GM18508 (cell line): ENCODE measurements around the gene GOLGA6D.
"Not testable (repeated sequence)": the region's sequence is repeated elsewhere in the genome, so short reads cannot be mapped to it uniquely, and the experiment has no call there.

Experiments used
- ATAC-seq: cut with Tn5 transposase; IDR thresholded peaks from one replicate; pipeline ENCODE4 v1.9.1; 2021; ENCODE audit warnings: moderate number of reproducible peaks; ENCODE audit not compliant: insufficient read depth, unreplicated experiment

The GOLGA6D gene

DNA sequence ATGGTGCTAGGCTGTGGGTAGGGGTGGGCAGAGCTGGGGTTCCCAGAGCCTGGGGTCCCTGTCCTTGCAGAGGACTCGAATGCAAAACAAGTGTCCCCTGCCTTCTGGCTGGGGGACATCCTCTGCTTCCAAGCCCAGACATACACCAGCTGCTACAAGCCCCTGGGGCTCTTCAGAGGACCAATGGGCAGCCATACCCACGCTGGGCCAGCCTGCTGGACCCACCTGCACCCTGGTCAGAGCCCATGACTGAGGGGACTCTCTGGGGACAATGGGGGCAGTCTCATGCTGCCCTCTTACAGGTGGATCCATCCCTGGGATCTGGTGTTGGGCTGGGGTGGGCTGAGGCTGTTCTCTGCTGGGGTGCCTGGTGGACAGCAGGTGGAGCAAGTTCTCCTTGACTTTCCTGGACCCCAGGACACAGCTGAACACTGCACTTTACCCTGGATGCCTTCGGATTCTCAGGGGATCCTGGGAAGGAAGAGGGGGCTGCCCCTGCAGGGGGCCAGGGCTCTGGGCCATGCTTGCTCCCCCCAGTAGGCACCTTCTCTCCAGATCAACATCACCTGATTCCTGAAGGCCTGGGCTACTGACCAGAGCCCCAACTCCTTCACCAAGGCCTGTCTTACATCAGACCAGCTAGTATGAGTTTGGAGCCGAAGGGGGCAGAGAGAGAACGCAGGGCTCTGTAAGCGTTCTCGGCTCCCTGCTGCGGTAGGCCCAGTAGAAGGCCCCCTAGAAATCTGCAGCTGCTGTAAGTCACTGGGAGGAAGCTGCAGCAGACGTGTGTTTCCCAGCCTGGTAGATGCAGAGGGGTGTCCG is 46.1 kb downstream of the GOLGA6D start:
- ATAC-seq = no peak

DNA sequence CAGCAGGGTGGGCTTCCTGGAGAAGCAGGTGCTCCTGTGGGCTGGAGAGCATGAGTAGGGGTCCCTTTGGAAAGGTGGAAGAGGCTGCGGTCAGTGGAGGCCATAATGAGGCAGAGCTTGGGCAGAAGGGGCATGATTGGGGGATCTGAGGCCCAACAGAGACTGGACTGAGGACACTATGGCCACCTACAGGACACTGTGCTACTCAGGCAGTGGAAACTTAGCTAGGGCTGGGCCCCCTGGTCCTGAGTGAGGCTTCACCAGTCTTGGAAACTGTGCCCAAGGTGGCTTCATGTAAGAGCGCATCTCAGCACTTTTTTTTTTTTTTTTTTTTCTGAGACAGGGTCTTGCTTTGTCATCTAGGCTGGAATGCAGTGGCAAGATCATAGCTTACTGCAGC is 46.9 kb downstream of the GOLGA6D start:
- ATAC-seq = no peak

DNA sequence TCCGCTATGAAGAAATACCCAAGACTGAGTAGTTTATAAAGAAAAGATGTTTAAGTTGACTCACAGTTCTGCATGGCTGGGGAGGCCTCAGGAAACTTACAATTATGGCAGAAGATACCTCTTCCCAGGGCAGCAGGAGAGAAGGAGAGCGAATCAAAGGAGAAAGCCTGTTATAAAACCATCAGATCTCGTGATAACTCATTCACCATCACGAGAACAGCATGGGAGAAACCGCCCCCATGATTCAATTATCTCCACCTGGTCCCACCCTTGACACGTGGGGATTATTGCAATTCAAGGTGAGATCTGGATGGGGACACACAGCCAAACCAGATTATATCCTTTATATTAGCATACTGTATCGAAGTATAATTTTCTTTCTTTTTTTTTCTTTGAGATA is 49.5 kb downstream of the GOLGA6D start:
- not testable (repeated sequence) for ATAC-seq

DNA sequence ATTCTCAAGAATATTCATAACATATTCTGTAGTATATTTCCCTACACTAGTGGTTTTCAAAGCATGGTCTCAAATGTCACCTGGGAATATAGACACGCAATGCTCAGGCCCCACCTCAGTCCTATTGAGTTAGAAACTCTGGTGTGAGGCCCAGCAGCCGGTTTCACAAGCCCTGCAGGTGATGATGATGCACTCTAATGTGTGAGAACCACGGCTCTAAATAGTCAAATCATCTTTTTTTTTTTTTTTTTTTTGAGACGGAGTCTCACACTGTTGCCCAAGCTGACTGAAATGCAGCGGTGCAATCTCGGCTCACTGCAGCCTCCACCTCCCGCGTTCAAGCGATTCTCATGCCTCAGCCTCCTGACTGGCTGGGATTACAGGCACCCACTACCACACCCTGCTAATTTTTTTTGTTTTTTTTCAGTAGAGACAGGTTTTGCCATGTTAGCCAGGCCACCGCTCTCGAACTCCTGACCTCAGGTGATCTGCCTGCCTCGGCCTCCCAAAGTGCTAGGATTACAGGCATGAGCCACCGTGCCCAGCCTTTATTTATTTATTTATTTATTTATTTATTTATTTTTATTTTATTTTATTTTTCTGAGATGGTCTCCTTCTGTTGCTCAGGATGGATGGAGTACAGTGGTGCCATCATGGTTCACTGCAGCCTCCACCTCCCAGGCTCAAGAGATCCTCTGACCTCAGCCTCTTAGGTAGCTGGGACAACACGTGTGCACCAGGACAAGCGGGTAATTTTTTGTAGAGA is 51.2 kb downstream of the GOLGA6D start:
- not testable (repeated sequence) for ATAC-seq

DNA sequence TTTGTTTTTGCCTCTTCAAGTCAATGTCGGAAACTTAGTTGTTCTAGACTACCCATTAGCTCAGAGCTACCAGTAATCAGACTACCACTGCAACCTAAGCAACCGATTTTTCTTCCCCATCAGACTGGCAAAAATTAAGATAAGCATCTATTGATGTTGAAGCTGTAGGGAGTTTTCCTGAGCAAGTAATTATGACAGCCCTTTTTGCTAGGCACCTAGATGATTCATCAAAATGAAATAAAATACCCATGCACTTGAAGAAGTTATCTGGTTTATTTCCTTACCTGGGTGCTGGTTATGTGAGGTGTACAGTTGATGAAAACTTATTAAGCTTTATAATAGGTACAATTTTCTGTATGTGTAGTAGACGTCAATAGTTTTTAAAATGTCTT is 52.7 kb downstream of the GOLGA6D start:
- ATAC-seq = no peak

DNA sequence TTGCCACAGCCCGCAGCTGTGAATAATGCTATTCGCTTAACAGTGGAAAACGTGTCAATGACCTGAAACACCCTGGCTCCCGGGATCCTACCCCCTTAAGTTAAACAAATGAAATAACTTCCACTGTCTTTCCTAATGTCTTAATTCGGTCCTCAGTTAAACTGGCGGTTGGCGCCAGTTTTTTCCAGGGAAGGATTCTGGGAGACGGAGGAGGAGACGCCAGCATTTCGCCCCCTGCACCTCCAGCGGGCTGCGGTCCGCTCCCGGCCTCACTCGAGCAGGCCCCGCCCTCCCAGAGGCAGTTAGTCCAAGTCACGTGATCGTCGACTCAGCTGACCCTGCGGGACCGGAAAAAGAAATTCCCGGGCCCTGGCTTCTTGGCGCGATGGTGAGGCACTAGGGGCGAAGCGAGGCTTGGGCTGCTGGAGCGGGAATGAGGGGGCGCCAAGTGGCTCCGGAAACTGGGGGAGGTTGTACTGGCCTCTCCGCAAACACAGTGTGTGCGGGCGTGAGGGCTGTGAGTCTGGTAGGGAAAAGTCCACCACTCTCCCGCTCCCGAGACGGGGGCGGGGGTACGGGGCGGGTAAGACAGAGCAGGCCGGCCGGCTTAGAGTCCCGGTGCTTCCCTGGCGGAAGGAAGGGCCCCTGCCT is 53.2 kb downstream of the GOLGA6D start, which contains the start of gene COMMD4:
TSS of gene COMMD4 (plus strand) at position 359 of the 651 bp plus-strand sequence. CDS start at position 386, 27 bp downstream.
- no peak for ATAC-seq

DNA sequence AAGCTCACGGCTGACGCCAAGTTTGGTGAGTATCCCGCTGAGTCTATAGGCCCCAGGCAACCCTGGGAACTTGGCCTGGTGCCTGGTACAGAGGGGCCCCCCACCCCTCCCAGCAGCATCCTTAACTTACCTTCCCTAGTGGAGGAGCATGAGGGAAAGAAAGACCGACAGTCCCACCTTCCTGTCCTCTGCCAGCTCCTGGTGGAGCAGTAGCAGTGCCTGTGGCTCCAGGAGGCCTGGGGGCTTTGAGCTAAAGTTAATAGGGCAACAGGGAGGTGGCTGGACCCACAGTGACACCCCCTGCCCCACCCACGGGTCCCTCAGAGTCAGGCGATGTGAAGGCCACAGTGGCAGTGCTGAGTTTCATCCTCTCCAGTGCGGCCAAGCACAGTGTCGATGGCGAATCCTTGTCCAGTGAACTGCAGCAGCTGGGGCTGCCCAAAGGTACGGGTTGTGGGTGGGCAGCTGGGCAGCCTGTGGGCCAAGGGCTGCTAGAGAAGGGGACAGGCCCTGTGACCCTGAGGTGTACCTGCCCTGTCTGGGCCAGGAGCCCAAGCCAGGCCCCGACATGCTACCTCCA is 56.1 kb downstream of the GOLGA6D start:
- no peak for ATAC-seq

DNA sequence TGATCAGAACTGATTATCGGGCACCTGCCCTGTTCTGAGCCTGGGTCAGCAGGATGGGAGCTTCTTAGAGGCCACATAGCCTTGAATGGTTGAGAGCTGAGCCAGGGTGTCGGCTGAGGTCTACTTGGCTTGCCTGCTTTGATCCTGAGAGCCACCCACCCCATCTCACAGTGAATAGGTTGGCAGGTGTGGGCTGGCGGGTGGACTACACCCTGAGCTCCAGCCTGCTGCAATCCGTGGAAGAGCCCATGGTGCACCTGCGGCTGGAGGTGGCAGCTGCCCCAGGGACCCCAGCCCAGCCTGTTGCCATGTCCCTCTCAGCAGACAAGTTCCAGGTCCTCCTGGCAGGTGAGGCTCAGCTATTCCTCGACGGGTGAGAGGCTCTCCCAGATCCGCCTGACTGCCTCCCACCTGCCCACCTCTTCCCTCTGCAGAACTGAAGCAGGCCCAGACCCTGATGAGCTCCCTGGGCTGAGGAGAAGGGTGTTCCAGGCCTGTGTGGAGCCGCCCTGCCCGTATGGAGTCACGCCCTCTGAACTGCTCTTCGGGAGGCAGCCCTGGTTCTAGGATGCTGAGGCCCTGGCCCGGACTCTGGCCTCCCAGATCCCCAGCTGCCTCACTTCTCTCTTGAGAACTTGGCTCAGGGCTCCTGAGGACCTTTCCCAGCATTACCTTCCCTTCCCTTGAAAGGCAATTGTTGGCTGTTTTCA is 57.1 kb downstream of the GOLGA6D start:
- no peak for ATAC-seq

DNA sequence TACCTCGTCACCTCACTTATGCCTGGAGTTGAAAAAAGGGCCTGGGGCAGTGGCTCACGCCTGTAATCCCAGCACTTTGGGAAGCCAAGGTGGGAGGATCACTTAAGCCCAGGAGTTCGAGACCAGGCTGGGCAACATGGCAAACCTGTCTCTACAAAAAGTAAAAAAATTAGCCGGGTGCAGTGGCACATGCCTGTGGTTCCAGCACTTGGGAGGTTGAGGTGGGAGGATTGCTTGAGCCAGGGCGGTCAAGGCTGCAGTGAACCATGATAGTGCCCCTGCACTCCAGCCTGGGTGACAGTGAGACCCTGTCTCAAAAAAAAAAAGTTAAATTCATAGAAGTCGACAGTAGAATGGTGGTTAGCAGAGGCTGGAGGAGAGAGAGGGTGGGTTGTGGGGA is 59.6 kb downstream of the GOLGA6D start:
- ATAC-seq = no peak

DNA sequence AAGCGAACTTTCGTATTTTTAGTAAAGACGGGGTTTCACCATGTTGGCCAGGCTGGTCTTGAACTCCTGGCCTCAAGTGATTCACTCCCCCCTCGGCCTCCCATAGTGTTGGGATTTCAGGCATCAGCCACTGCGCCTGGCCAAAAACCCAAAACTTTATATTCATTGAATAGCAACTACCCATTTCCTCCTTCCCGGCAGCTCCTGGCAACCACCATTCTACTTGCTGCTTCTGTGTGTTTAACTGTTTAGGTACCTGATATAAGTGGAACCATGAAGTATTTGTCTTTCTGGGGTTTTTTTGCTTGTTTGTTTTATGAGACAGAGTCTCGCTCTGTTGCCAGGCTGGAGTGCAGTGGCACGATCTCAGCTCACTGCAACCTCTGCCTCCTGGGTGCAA is 61.3 kb downstream of the GOLGA6D start:
- ATAC-seq = not testable (repeated sequence)
